WTC11 (cell line): ENCODE measurements around the gene SPATC1L. TPM values are rescaled to one million over a fixed set of nuclear protein-coding genes. Genes with fewer than 3 reads are reported as not detected.
A peak's percentile ranks its signal among the peaks of the same experiment; 100 is the strongest.

Experiments
- ATAC-seq: fragments of 200-7000 bp; cut with Tn5 transposase; 2 replicates; pipeline ENCODE4 v1.10.0; 2021; ENCODE audit warnings: mild to moderate bottlenecking, moderate library complexity
- CTCF ChIA-PET: fragments of 300-600 bp; sonication (Branson Sonifier 250); formaldehyde crosslinking; loops from one replicate; lab custom pipeline; 2021; ENCODE audit warnings: antibody characterized with exemption; lab: Charles Lee
- POLR2A ChIA-PET: fragments of 350-600 bp; sonication (Branson Sonifier 250); formaldehyde crosslinking; loops from one replicate; lab custom pipeline; 2021; ENCODE audit warnings: antibody characterized with exemption; lab: Charles Lee
- DNase-seq: peaks from one replicate; pipeline ENCODE4 v3.0.0; 2021; ENCODE audit warnings: low spot score
- H3K27ac Mint-ChIP-seq: 2 replicates; pipeline ENCODE4 v1.8.0; 2021; ENCODE audit warnings: mixed read lengths
- H3K27me3 Mint-ChIP-seq: 2 replicates; pipeline ENCODE4 v1.8.0; 2021; ENCODE audit warnings: low read depth, mild to moderate bottlenecking, moderate library complexity, mixed read lengths
- H3K36me3 Mint-ChIP-seq: 2 replicates; pipeline ENCODE4 v1.8.0; 2021; ENCODE audit warnings: mixed read lengths
- H3K4me1 Mint-ChIP-seq: 2 replicates; pipeline ENCODE4 v1.8.0; 2022; ENCODE audit warnings: mixed read lengths
- H3K4me3 Mint-ChIP-seq: 2 replicates; pipeline ENCODE4 v1.8.0; 2021; ENCODE audit warnings: mild to moderate bottlenecking, moderate library complexity, mixed read lengths
- H3K9me3 Mint-ChIP-seq: 2 replicates; pipeline ENCODE4 v1.8.0; 2021; ENCODE audit warnings: mixed read lengths
- ARID4B ChIP-seq: sonication (generic); formaldehyde crosslinking; IDR thresholded peaks from 2 replicates; pipeline ENCODE4 v1.8.0; 2023; ENCODE audit warnings: missing genetic modification reagents, mild to moderate bottlenecking, borderline replicate concordance
- CDX4 ChIP-seq: fragments of 250-450 bp; sonication (Bioruptor Pico); IDR thresholded peaks from 2 replicates; pipeline ENCODE4 v1.9.0; 2021; ENCODE audit warnings: moderate library complexity, mild to moderate bottlenecking, inconsistent platforms, borderline replicate concordance
- CTCF ChIP-seq: fragments of 200-600 bp; IDR thresholded peaks from 2 replicates; pipeline ENCODE4 v1.8.0; 2022; ENCODE audit warnings: antibody characterized with exemption
- E2F4 ChIP-seq: sonication (generic); formaldehyde crosslinking; IDR thresholded peaks from 2 replicates; pipeline ENCODE4 v1.8.1; 2022; ENCODE audit warnings: low read depth, mild to moderate bottlenecking, moderate library complexity, missing genetic modification reagents, borderline replicate concordance
- EMX1 ChIP-seq: fragments of 250-450 bp; sonication (Bioruptor Pico); IDR thresholded peaks from 2 replicates; pipeline ENCODE4 v1.8.0; 2021; ENCODE audit warnings: mild to moderate bottlenecking
- FOXK1 ChIP-seq: sonication (generic); formaldehyde crosslinking; IDR thresholded peaks from 2 replicates; pipeline ENCODE4 v1.8.0; 2022; ENCODE audit warnings: mild to moderate bottlenecking, moderate library complexity, missing genetic modification reagents
- GABPB1 ChIP-seq: sonication (generic); formaldehyde crosslinking; IDR thresholded peaks from 2 replicates; pipeline ENCODE4 v1.8.1; 2023; ENCODE audit warnings: mild to moderate bottlenecking, missing genetic modification reagents
- HMGA2 ChIP-seq: fragments of 250-450 bp; sonication (Bioruptor Pico); IDR thresholded peaks from 2 replicates; pipeline ENCODE4 v1.4.0; 2021; ENCODE audit warnings: mild to moderate bottlenecking, moderate library complexity
- MLX ChIP-seq: sonication (generic); formaldehyde crosslinking; IDR thresholded peaks from 2 replicates; pipeline ENCODE4 v1.8.1; 2023; ENCODE audit warnings: mild to moderate bottlenecking, missing genetic modification reagents, moderate library complexity
- NFE2L1 ChIP-seq: sonication (generic); formaldehyde crosslinking; IDR thresholded peaks from 2 replicates; pipeline ENCODE4 v1.8.1; 2023; ENCODE audit warnings: missing genetic modification reagents
- NR2C2 ChIP-seq: sonication (generic); formaldehyde crosslinking; IDR thresholded peaks from 2 replicates; pipeline ENCODE4 v1.8.0; 2022; ENCODE audit warnings: mild to moderate bottlenecking, missing genetic modification reagents
- NR3C1 ChIP-seq: sonication (generic); formaldehyde crosslinking; conservative IDR thresholded peaks from 2 replicates; pipeline ENCODE4 v1.8.1; 2023; ENCODE audit warnings: low read depth, mild to moderate bottlenecking, missing genetic modification reagents
- PREB ChIP-seq: sonication (generic); formaldehyde crosslinking; IDR thresholded peaks from 2 replicates; pipeline ENCODE4 v1.8.1; 2022; ENCODE audit warnings: mild to moderate bottlenecking, missing genetic modification reagents, moderate library complexity, borderline replicate concordance
- PRRX2 ChIP-seq: fragments of 250-450 bp; sonication (Bioruptor Pico); IDR thresholded peaks from 2 replicates; pipeline ENCODE4 v1.8.0; 2021; ENCODE audit warnings: mild to moderate bottlenecking
- SP1 ChIP-seq: sonication (generic); formaldehyde crosslinking; conservative IDR thresholded peaks from 2 replicates; pipeline ENCODE4 v1.8.1; 2022; ENCODE audit warnings: missing genetic modification reagents
- TCF7 ChIP-seq: sonication (generic); formaldehyde crosslinking; IDR thresholded peaks from 2 replicates; pipeline ENCODE4 v1.8.0; 2022; ENCODE audit warnings: mild to moderate bottlenecking, low read depth, missing genetic modification reagents, moderate library complexity
- TEAD1 ChIP-seq: sonication (generic); formaldehyde crosslinking; IDR thresholded peaks from 2 replicates; pipeline ENCODE4 v1.8.0; 2022; ENCODE audit warnings: mild to moderate bottlenecking, missing genetic modification reagents
- ZBTB43 ChIP-seq: sonication (generic); formaldehyde crosslinking; IDR thresholded peaks from 2 replicates; pipeline ENCODE4 v1.8.1; 2023; ENCODE audit warnings: mild to moderate bottlenecking, missing genetic modification reagents
- ZNF138 ChIP-seq: sonication (generic); formaldehyde crosslinking; conservative IDR thresholded peaks from 2 replicates; pipeline ENCODE4 v1.8.1; 2022; ENCODE audit warnings: mild to moderate bottlenecking, moderate library complexity, missing genetic modification reagents
- ZNF219 ChIP-seq: sonication (generic); formaldehyde crosslinking; IDR thresholded peaks from 2 replicates; pipeline ENCODE4 v1.8.0; 2023; ENCODE audit warnings: missing genetic modification reagents, mild to moderate bottlenecking, borderline replicate concordance
- ZNF416 ChIP-seq: fragments of 250-450 bp; sonication (Bioruptor Pico); IDR thresholded peaks from 2 replicates; pipeline ENCODE4 v1.9.0; 2021; ENCODE audit warnings: mild to moderate bottlenecking, inconsistent platforms
- ZNF425 ChIP-seq: fragments of 250-450 bp; sonication (Bioruptor Pico); conservative IDR thresholded peaks from 2 replicates; pipeline ENCODE4 v1.9.0; 2021; ENCODE audit warnings: mild to moderate bottlenecking
- total RNA-seq: library from RNA; stranded (reverse); gene quantifications from 3 replicates; pipeline ENCODE4 v1.2.3, GENCODE V29; 2021

The SPATC1L gene
- total RNA-seq, 1 experiment from 2014 or later, result 61.7 TPM

- TF ChIP-seq PREB (CRISPR knock-in tag), result no peak
- no peak for TF ChIP-seq CDX4 (CRISPR knock-in tag)
- TF ChIP-seq NFE2L1 (CRISPR knock-in tag), result no peak
- no peak for TF ChIP-seq FOXK1 (CRISPR knock-in tag)
- TF ChIP-seq NR3C1, result no peak
- no peak for TF ChIP-seq CTCF
- no peak for TF ChIP-seq NR2C2 (CRISPR knock-in tag)
- no peak for TF ChIP-seq ZBTB43 (CRISPR knock-in tag)
- no peak for TF ChIP-seq SP1 (CRISPR knock-in tag)
- TF ChIP-seq ARID4B (CRISPR knock-in tag), result no peak
- TF ChIP-seq PRRX2 (CRISPR knock-in tag), result no peak
- no peak for TF ChIP-seq ZNF138
Measured at GRCh38 chr21:46151261-46151988, 32.8 kb downstream of the SPATC1L start (continued).

GRCh38 chr21:46150491-46151121, 33.7 kb downstream of the SPATC1L start:
- no peak overlapping the region for H3K27ac Mint-ChIP-seq
- CTCF ChIA-PET, result interaction anchor here (1.3 to 1.6 kb wide), 3 partner anchors 7 to 22 kb away, joined by 3 to 4 read pairs (median 4); no protein-coding TSS in a partner anchor
- H3K4me3 Mint-ChIP-seq, result no peak overlapping the region
- TF ChIP-seq ZNF219 (CRISPR knock-in tag), result no peak
- TF ChIP-seq EMX1 (CRISPR knock-in tag), result no peak
- no peak for TF ChIP-seq TEAD1
- TF ChIP-seq HMGA2 (CRISPR knock-in tag), result no peak
- no peak for TF ChIP-seq TCF7 (CRISPR knock-in tag)
- no peak for TF ChIP-seq ZNF416 (CRISPR knock-in tag)
- no peak for TF ChIP-seq ZNF425 (CRISPR knock-in tag)
- TF ChIP-seq MLX (CRISPR knock-in tag), result no peak
- no peak for TF ChIP-seq E2F4 (CRISPR knock-in tag)
- TF ChIP-seq GABPB1, result no peak
- TF ChIP-seq, all 79 proteins: peak for 0
- Mint-ChIP-seq H3K4me1 (peaks cover 13% of the 10 kb centered on the region), H3K36me3 (no peaks in the 10 kb centered on the region), H3K9me3 (no peaks in the 10 kb centered on the region), H3K27me3 (no peaks in the 10 kb centered on the region)
- POLR2A ChIA-PET, result no interaction called here
- DNase-seq (peak; percentile 9), ATAC-seq (no peak)
